Ishikawa (cell line): Measurements from ENCODE around the gene AHI1.
A peak's percentile ranks its signal among the peaks of the same experiment; 100 is the strongest.

Source experiments
- CEBPB ChIP-seq: IDR thresholded peaks from 2 replicates; pipeline ENCODE4 v1.6.1; 2012
- CREB1 ChIP-seq: IDR thresholded peaks from 2 replicates; pipeline ENCODE4 v1.6.1; 2012; ENCODE audit warnings: low read depth
- EGR1 ChIP-seq: IDR thresholded peaks from 2 replicates; pipeline ENCODE4 v1.6.1; 2012
- EP300 ChIP-seq: IDR thresholded peaks from 2 replicates; pipeline ENCODE4 v1.6.1; 2012; ENCODE audit warnings: borderline replicate concordance
- FOXM1 ChIP-seq: IDR thresholded peaks from 2 replicates; pipeline ENCODE4 v1.6.1; 2012; ENCODE audit warnings: low read depth, borderline replicate concordance
- MAX ChIP-seq: IDR thresholded peaks from 2 replicates; pipeline ENCODE4 v1.6.1; 2012
- NFIC ChIP-seq: IDR thresholded peaks from 2 replicates; pipeline ENCODE4 v1.6.1; 2012
- RAD21 ChIP-seq: IDR thresholded peaks from 2 replicates; pipeline ENCODE4 v1.6.1; 2012; ENCODE audit warnings: low read depth
- REST ChIP-seq: IDR thresholded peaks from 2 replicates; pipeline ENCODE4 v1.6.1; 2012; ENCODE audit warnings: low read depth, mild to moderate bottlenecking
- TAF1 ChIP-seq: IDR thresholded peaks from 2 replicates; pipeline ENCODE4 v1.6.1; 2012; ENCODE audit warnings: low read depth, mild to moderate bottlenecking
- TCF12 ChIP-seq: IDR thresholded peaks from 2 replicates; pipeline ENCODE4 v1.6.1; 2012; ENCODE audit warnings: low read depth
- TEAD4 ChIP-seq: IDR thresholded peaks from 2 replicates; pipeline ENCODE4 v1.6.1; 2012
- USF1 ChIP-seq: IDR thresholded peaks from 2 replicates; pipeline ENCODE4 v1.6.1; 2012
- YY1 ChIP-seq: IDR thresholded peaks from 2 replicates; pipeline ENCODE4 v1.6.1; 2012; ENCODE audit warnings: low read depth
- ZBTB7A ChIP-seq: IDR thresholded peaks from 2 replicates; pipeline ENCODE4 v1.6.1; 2012; ENCODE audit warnings: low read depth

Gene AHI1

GRCh38 chr6:135424385-135424784 is 73.2 kb downstream of the AHI1 start:
- TF ChIP-seq USF1, result no peak
- TF ChIP-seq REST, result no peak
- no peak for TF ChIP-seq NFIC
- TF ChIP-seq ZBTB7A, result no peak

GRCh38 chr6:135423649-135424128 is 73.9 kb downstream of the AHI1 start:
- TF ChIP-seq TCF12, result no peak
- no peak for TF ChIP-seq YY1
- TF ChIP-seq RAD21, result peak; percentile 67

GRCh38 chr6:135419162-135419561 is 78.4 kb downstream of the AHI1 start:
- TF ChIP-seq NFIC, result no peak
- TF ChIP-seq YY1, result no peak
- TF ChIP-seq TCF12, result no peak
- no peak for TF ChIP-seq TEAD4
- no peak for TF ChIP-seq USF1
- no peak for TF ChIP-seq ZBTB7A
- no peak for TF ChIP-seq CEBPB
- TF ChIP-seq TAF1, result no peak

GRCh38 chr6:135418040-135418760 is 79.3 kb downstream of the AHI1 start:
- TF ChIP-seq USF1 (no peak), REST (no peak), TEAD4 (no peak), TCF12 (no peak), CREB1 (no peak), NFIC (no peak), ZBTB7A (no peak), RAD21 (no peak), EP300 (no peak), EGR1 (no peak), MAX (no peak), YY1 (no peak), CEBPB (no peak)

GRCh38 chr6:135412761-135413160 is 84.8 kb downstream of the AHI1 start:
- TF ChIP-seq REST (no peak), CREB1 (no peak), FOXM1 (no peak), TCF12 (no peak), NFIC (no peak), TEAD4 (no peak), YY1 (no peak), TAF1 (no peak), CEBPB (no peak), USF1 (no peak), EGR1 (no peak), ZBTB7A (no peak), RAD21 (no peak), MAX (no peak), EP300 (no peak)
